HepG2 (cell line): Measurements from ENCODE around the gene PRDM10. TPM values are rescaled to one million over a fixed set of nuclear protein-coding genes. Genes with fewer than 3 reads are reported as not detected.

Experiments
- ELF3 ChIP-seq: IDR thresholded peaks from 2 replicates; pipeline ENCODE4 v1.6.1; 2016; ENCODE audit warnings: missing genetic modification reagents, missing compliant biosample characterization
- ETV5 ChIP-seq: IDR thresholded peaks from 2 replicates; pipeline ENCODE4 v1.6.1; 2018; ENCODE audit warnings: missing biosample characterization, missing genetic modification reagents, inconsistent platforms, borderline replicate concordance
- GPN1 ChIP-seq: sonication (generic); formaldehyde crosslinking; IDR thresholded peaks from 2 replicates; pipeline ENCODE4 v1.5.1; 2020; ENCODE audit warnings: missing genetic modification reagents, borderline replicate concordance
- HNRNPH1 ChIP-seq: fragments of 200-400 bp; formaldehyde crosslinking; optimal IDR thresholded peaks from 2 replicates; pipeline ENCODE3; 2017; ENCODE audit warnings: mild to moderate bottlenecking, low read depth, low read length
- IKZF4 ChIP-seq: sonication (generic); formaldehyde crosslinking; IDR thresholded peaks from 2 replicates; pipeline ENCODE4 v1.5.1; 2020; ENCODE audit warnings: borderline replicate concordance, mild to moderate bottlenecking, low read depth, missing genetic modification reagents; ENCODE audit errors: not compliant biosample characterization
- KMT2A ChIP-seq: sonication (generic); formaldehyde crosslinking; IDR thresholded peaks from 2 replicates; pipeline ENCODE4 v1.4.0; 2020; ENCODE audit warnings: missing genetic modification reagents
- KMT2B ChIP-seq: IDR thresholded peaks from 2 replicates; pipeline ENCODE4 v1.6.1; 2016; ENCODE audit warnings: missing genetic modification reagents, missing compliant biosample characterization
- MAFG ChIP-seq: sonication (generic); formaldehyde crosslinking; IDR thresholded peaks from 2 replicates; pipeline ENCODE4 v1.5.1; 2020; ENCODE audit warnings: mild to moderate bottlenecking, missing genetic modification reagents
- MATR3 ChIP-seq: sonication (generic); formaldehyde crosslinking; IDR thresholded peaks from 2 replicates; pipeline ENCODE4 v1.4.0; 2020; ENCODE audit warnings: missing genetic modification reagents
- NPAS2 ChIP-seq: sonication (generic); formaldehyde crosslinking; IDR thresholded peaks from 2 replicates; pipeline ENCODE4 v1.8.0; 2022; ENCODE audit warnings: mild to moderate bottlenecking, missing genetic modification reagents, borderline replicate concordance
- NR3C1 ChIP-seq: sonication (generic); formaldehyde crosslinking; IDR thresholded peaks from 2 replicates; pipeline ENCODE4 v1.4.0; 2020; ENCODE audit warnings: missing genetic modification reagents
- SSRP1 ChIP-seq: IDR thresholded peaks from 2 replicates; pipeline ENCODE4 v1.6.1; 2016; ENCODE audit warnings: control low read depth
- STAG1 ChIP-seq: sonication (generic); formaldehyde crosslinking; IDR thresholded peaks from 2 replicates; pipeline ENCODE4 v1.4.0; 2020; ENCODE audit warnings: missing genetic modification reagents
- ZBTB7A ChIP-seq: sonication (generic); formaldehyde crosslinking; IDR thresholded peaks from 2 replicates; pipeline ENCODE4 v1.8.0; 2022; ENCODE audit warnings: mild to moderate bottlenecking, missing genetic modification reagents
- ZNF552 ChIP-seq: sonication (generic); formaldehyde crosslinking; IDR thresholded peaks from 2 replicates; pipeline ENCODE4 v1.9.0; 2022; ENCODE audit warnings: missing genetic modification reagents, mild to moderate bottlenecking, borderline replicate concordance
- ZNF644 ChIP-seq: IDR thresholded peaks from 2 replicates; pipeline ENCODE4 v1.6.1; 2016; ENCODE audit warnings: low read depth
- ZNF775 ChIP-seq: sonication (generic); formaldehyde crosslinking; IDR thresholded peaks from 2 replicates; pipeline ENCODE4 v1.4.0; 2020; ENCODE audit warnings: missing genetic modification reagents, mild to moderate bottlenecking, moderate library complexity, borderline replicate concordance
- ZNF777 ChIP-seq: sonication (generic); formaldehyde crosslinking; IDR thresholded peaks from 2 replicates; pipeline ENCODE4 v1.4.0; 2020; ENCODE audit warnings: missing genetic modification reagents
- polyA plus RNA-seq, 8 experiments: library from polyadenylated mRNA; depleted of rRNA in 3 of 8; stranded (reverse) in 7 of 8; unstranded in 1 of 8; fragments of >200 nt; fragmentation: Illumina TruSeq in 4 of 8; extraction: Trizol in 4 of 8; gene quantifications; 2 replicates each; pipeline versions ENCODE4 v1.2.1 to v1.2.3, GENCODE V29; 2011 to 2016; ENCODE audit warnings: low read depth in 4 of 8, missing spikeins in 1 of 8, mixed read lengths in 1 of 8; ENCODE audit not compliant: insufficient read depth in 1 of 8
- total RNA-seq, 5 experiments: library from RNA; depleted of rRNA; stranded (reverse); fragments of >200 nt; fragmentation: Illumina TruSeq; extraction: Trizol; gene quantifications; 2 replicates each; pipeline ENCODE4 v1.2.3, GENCODE V29; 2016; ENCODE audit warnings: low read depth in 1 of 5
- TF ChIP-seq, protein P1 (sequence below): sonication (generic); formaldehyde crosslinking; IDR thresholded peaks from 2 replicates; pipeline ENCODE4 v1.5.1; 2020; ENCODE audit warnings: mild to moderate bottlenecking, missing genetic modification reagents, moderate library complexity
- TF ChIP-seq, protein P2 (sequence below), 2 experiments: IDR thresholded peaks; 2 replicates each; pipeline ENCODE4 v1.6.1; 2011 to 2012; ENCODE audit warnings: low read length in 2 of 2, borderline replicate concordance in 1 of 2, low read depth in 1 of 2, mild to moderate bottlenecking in 1 of 2, moderate library complexity in 1 of 2
- TF ChIP-seq, protein P3 (sequence below): sonication (generic); formaldehyde crosslinking; IDR thresholded peaks from 2 replicates; pipeline ENCODE4 v1.8.0; 2022; ENCODE audit warnings: low read depth, missing genetic modification reagents

Gene PRDM10
- total and polyA plus RNA-seq, 2 of the 13 experiments (the other 11 are each of a cell fraction or from before 2014, with no cell fraction given): 5.7 to 5.8 TPM

DNA sequence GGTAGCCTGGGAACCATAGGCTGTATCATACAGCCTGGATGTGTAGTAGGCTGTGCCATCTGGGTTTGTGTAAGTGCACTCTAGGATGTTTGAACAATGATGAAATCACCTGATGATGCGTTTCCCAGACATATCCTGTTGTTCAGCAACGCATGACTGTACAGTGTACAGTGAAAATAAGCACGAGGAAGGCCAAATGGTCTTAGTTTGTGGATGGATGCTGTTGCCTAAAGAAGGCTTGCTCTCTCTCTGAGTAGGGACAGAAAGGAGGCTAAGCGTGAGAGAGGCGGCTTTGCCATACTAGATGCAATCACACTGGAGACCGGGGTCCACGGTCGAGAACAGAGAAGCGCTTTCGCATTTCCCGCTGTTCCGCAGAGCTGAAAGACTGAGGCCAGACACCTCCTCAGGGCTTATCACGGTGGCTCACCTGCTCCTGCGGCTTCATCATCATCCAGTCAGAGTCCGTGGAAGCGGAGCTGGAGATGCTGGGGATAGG is 39.5 kb upstream of the PRDM10 start (continued):
- TF ChIP-seq MAFG (CRISPR knock-in tag) (no peak), ZNF775 (no peak), HNRNPH1 (no peak), GPN1 (CRISPR knock-in tag) (no peak), STAG1 (CRISPR knock-in tag) (no peak), MATR3 (no peak), ZNF777 (CRISPR knock-in tag) (no peak), KMT2A (no peak), ZNF644 (CRISPR knock-in tag) (no peak), SSRP1 (CRISPR knock-in tag) (no peak), NR3C1 (CRISPR knock-in tag) (no peak), IKZF4 (CRISPR knock-in tag) (no peak), ZBTB7A (CRISPR knock-in tag) (no peak), ETV5 (CRISPR knock-in tag) (peak; percentile 81; the same call in 1 of the 2 replicates), KMT2B (CRISPR knock-in tag) (no peak), ELF3 (peak; percentile 69), NPAS2 (no peak), ZNF552 (no peak)
- TF ChIP-seq, protein P1, sequence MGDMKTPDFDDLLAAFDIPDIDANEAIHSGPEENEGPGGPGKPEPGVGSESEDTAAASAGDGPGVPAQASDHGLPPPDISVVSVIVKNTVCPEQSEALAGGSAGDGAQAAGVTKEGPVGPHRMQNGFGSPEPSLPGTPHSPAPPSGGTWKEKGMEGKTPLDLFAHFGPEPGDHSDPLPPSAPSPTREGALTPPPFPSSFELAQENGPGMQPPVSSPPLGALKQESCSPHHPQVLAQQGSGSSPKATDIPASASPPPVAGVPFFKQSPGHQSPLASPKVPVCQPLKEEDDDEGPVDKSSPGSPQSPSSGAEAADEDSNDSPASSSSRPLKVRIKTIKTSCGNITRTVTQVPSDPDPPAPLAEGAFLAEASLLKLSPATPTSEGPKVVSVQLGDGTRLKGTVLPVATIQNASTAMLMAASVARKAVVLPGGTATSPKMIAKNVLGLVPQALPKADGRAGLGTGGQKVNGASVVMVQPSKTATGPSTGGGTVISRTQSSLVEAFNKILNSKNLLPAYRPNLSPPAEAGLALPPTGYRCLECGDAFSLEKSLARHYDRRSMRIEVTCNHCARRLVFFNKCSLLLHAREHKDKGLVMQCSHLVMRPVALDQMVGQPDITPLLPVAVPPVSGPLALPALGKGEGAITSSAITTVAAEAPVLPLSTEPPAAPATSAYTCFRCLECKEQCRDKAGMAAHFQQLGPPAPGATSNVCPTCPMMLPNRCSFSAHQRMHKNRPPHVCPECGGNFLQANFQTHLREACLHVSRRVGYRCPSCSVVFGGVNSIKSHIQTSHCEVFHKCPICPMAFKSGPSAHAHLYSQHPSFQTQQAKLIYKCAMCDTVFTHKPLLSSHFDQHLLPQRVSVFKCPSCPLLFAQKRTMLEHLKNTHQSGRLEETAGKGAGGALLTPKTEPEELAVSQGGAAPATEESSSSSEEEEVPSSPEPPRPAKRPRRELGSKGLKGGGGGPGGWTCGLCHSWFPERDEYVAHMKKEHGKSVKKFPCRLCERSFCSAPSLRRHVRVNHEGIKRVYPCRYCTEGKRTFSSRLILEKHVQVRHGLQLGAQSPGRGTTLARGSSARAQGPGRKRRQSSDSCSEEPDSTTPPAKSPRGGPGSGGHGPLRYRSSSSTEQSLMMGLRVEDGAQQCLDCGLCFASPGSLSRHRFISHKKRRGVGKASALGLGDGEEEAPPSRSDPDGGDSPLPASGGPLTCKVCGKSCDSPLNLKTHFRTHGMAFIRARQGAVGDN: peak; percentile 49
- TF ChIP-seq, protein P2, sequence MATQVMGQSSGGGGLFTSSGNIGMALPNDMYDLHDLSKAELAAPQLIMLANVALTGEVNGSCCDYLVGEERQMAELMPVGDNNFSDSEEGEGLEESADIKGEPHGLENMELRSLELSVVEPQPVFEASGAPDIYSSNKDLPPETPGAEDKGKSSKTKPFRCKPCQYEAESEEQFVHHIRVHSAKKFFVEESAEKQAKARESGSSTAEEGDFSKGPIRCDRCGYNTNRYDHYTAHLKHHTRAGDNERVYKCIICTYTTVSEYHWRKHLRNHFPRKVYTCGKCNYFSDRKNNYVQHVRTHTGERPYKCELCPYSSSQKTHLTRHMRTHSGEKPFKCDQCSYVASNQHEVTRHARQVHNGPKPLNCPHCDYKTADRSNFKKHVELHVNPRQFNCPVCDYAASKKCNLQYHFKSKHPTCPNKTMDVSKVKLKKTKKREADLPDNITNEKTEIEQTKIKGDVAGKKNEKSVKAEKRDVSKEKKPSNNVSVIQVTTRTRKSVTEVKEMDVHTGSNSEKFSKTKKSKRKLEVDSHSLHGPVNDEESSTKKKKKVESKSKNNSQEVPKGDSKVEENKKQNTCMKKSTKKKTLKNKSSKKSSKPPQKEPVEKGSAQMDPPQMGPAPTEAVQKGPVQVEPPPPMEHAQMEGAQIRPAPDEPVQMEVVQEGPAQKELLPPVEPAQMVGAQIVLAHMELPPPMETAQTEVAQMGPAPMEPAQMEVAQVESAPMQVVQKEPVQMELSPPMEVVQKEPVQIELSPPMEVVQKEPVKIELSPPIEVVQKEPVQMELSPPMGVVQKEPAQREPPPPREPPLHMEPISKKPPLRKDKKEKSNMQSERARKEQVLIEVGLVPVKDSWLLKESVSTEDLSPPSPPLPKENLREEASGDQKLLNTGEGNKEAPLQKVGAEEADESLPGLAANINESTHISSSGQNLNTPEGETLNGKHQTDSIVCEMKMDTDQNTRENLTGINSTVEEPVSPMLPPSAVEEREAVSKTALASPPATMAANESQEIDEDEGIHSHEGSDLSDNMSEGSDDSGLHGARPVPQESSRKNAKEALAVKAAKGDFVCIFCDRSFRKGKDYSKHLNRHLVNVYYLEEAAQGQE (IDR thresholded peaks at IDR 0.05; ENCODE audit: borderline replicate concordance in 1 of 2, low read depth in 1 of 2, low read length in 2 of 2): no peak
- TF ChIP-seq, protein P3, sequence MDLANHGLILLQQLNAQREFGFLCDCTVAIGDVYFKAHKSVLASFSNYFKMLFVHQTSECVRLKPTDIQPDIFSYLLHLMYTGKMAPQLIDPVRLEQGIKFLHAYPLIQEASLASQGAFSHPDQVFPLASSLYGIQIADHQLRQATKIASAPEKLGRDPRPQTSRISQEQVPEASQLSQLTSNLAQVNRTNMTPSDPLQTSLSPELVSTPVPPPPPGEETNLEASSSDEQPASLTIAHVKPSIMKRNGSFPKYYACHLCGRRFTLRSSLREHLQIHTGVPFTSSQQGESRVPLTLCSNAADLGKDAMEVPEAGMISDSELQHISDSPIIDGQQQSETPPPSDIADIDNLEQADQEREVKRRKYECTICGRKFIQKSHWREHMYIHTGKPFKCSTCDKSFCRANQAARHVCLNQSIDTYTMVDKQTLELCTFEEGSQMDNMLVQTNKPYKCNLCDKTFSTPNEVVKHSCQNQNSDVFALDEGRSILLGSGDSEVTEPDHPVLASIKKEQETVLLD (CRISPR knock-in tag): no peak
